GM18499 (cell line): ENCODE results near the gene TNNI2.

ENCODE experiments used
- ATAC-seq: cut with Tn5 transposase; IDR thresholded peaks from one replicate; pipeline ENCODE4 v1.9.1; 2021; ENCODE audit warnings: moderate number of reproducible peaks; ENCODE audit not compliant: insufficient read depth, unreplicated experiment

The TNNI2 gene

GRCh38 chr11:1832211-1832919 is 6.4 kb upstream of the TNNI2 start:
- ATAC-seq, result no peak

DNA sequence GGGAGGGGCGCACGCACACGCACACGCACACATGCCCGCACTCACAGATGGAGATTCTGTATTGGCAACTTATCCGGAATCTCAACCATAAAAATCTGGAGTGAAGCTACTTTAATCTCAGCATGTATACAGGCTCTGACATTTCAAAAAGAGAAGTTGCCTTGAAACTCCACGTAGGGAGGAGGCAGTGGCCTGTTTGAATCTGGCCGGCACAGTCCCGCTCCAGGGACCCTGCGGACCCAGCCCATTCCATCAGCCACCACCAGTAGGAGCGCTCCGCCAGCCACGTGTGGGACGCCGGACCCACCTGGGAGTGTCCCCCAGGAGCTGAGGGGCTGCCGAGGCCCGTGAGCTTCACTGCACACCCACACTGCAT is 5.9 kb upstream of the TNNI2 start:
- no peak for ATAC-seq

- ATAC-seq, result no peak
These were observed 4.6 kb upstream of the TNNI2 start for GRCh38 chr11:1834062-1834610.

- ATAC-seq, result no peak
These were observed 3.8 kb upstream of the TNNI2 start, which contains the start of gene SYT8 for GRCh38 chr11:1834779-1835670. Gene SYT8 (plus strand): TSS chr11:1834990. CDS start chr11:1835106, 116 bp downstream.

GRCh38 chr11:1835671-1836010 is 3.1 kb upstream of the TNNI2 start:
- ATAC-seq, result no peak

GRCh38 chr11:1836011-1836945 is 2.5 kb upstream of the TNNI2 start:
- no peak for ATAC-seq

DNA sequence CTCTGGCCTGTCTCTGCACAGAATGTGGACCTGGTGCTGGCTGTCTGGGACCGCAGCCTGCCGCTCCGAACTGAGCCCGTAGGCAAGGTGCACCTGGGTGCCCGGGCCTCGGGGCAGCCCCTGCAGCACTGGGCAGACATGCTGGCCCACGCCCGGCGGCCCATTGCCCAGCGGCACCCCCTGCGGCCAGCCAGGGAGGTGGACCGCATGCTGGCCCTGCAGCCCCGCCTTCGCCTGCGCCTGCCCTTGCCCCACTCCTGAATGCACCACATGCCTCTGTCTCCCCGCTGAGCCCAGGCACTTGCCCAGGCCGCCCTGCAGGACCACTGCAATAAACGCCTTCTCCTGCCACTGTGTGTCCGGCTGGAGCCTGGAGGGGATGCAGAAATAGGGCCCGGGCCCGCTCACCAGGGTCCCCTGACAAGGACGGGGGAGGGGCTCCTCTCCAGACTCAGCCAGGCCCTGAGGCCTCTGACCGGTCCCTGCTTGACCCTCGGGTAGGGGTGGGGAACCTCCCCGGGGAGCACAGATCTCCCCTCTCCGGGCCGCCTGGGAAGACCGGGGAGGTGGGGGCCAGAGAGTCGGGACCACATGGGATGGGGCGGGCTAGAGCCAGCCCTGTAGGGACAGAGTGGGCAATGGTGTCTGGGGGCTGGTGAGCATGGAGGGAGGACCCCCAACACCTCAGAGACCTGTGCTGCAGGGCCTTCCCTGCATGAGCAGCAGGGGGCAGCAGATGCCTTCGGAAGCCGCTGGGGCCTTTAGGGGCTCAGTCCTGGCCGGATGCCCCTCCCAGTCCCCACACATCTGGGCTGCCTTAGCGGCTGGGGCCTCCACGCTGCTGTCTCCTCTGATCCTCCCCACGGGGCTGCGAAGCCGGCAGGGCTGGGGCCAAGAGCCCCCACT is 1.4 kb upstream of the TNNI2 start:
- no peak for ATAC-seq

DNA sequence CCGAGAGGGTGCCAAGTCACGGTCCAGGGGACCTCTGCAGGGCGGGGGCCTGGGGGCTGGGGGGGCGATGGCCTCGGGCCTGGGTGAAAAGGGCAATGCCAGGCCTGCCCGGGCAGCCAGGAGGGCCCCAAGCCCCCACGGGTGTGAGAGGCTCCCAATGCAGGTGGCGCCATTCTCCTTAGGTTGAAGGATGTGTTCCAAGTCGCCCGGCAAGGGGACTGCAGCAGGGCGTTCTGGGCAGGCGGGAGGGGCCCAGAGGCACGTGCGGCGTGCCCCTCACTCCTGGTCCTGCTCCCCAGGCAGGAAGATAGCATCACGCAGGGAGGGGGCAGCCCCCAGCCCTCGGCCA is 730 bp upstream of the TNNI2 start:
- ATAC-seq, result no peak

DNA sequence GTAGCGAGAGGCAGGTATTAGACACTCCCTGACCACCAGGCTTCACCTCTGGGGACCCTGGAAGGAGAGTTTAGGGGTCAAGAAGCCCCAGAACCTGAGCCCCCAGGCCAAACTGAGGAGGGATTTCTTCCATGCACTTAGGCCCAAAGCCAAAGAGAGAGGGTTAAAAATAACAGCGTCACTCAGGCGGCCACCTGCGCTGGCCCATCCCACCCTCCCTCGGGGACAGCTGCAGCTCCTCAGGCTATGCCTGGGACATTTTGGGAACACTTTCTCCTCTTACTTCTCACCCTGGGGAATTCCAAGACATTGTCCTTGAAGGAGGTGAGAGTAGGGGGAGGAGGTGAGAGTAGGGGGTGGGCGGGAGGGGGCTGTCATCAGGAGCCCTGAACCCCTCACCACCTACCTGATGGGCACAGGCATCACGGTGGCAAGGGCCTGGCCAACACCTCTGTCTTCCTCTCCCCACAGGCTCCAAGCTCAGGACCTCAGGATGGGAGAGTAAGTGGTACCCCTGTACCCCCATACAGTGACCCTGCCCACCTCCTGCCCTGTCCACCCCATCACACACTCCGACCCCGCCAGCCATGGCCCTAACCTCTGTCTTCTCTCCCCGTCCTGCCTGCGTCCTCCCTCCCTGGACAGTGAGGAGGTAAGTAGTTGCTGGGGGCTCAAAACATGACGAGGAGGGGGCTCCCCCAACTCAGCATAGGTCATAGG is 583 bp downstream of the TNNI2 start:
- no peak for ATAC-seq

DNA sequence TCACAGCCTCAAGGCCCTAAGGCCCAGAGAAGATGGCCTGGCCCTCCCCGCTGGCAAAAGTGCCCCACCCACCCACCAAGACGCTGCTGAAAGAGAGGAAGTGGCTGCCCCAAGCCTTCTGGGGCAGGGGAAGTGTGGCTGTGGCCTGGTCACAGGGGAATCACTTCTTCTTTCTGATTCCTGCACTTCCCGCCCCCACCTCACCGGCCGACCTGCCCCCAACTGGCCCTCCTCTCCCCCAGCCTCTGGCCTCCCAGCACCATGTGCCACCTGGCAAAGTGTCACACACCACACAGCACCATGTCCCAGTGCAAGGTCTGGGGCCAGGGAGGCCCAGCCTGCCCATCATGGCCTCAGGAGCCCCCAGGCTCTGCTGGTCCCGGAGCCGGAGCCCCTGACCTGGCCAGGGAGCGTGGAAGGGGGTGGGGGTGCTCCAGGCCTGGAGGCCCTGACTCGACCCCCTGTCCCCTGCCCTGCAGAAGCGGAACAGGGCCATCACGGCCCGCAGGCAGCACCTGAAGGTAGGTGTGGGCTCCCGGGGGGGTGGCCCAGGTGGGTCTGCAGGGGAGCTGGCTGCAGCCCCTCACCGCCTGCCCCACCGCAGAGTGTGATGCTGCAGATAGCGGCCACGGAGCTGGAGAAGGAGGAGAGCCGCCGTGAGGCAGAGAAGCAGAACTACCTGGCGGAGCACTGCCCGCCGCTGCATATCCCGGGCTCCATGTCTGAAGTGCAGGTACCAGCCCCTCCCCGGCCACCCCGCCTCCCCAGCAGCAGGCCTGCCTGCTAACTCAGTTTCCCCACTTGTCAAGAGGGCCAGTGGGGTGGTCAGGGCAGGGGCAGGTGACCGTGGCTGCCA is 1.4 kb downstream of the TNNI2 start:
- no peak for ATAC-seq

DNA sequence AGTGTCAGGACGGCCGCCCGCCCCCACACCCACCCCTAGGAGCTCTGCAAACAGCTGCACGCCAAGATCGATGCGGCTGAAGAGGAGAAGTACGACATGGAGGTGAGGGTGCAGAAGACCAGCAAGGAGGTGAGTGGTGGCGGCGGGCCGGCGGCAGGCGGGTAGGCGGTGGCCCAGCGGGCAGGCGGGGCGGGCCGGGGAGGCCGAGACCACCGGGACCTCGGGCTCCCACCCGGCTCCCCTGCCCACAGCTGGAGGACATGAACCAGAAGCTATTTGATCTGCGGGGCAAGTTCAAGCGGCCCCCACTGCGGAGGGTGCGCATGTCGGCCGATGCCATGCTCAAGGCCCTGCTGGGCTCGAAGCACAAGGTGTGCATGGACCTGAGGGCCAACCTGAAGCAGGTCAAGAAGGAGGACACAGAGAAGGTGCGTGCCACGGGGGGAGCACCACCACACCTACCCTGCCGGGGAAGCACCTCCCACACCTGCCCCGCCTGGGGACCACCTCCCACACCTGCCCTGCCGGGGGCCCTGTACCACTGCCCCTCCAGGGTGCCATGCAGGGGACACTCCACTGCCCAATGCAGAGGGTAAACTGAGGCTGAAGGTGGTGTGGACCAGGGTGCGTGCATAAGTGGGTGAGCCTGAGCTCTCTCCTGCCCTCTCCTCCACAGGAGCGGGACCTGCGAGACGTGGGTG is 2.1 kb downstream of the TNNI2 start:
- ATAC-seq, result no peak

DNA sequence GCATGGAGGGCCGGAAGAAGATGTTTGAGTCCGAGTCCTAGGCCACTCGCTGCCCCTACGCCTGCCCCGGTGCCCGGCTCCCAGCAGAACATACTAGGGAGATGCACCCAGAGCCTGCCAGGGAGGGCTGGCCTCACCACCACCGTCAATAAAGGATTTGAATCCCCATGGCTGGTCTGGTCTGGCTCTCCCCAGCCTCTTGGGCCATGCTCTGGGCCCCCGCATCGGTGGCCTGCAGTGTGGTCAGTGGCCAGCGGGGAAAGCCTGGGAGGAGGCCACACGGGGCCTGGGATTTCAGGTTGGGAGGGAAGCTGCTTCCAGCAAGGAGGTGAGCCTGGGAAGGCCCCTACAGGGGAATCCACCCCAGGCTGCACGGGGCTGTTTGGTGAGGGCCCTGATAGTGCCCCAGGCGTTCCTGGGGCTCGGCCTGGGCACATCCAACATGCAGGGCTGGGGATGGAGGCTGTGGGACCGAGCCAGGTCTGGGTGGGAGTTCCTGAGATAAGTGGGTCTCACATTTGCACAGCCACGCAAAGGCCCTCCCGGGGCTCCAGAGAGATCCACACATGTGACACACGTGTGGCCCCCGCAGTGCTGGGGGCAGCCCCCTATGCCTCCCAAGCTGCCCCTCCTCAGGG is 2.8 kb downstream of the TNNI2 start:
- no peak for ATAC-seq

- ATAC-seq, result no peak
These were observed 3.6 kb downstream of the TNNI2 start for GRCh38 chr11:1842149-1843097.

DNA sequence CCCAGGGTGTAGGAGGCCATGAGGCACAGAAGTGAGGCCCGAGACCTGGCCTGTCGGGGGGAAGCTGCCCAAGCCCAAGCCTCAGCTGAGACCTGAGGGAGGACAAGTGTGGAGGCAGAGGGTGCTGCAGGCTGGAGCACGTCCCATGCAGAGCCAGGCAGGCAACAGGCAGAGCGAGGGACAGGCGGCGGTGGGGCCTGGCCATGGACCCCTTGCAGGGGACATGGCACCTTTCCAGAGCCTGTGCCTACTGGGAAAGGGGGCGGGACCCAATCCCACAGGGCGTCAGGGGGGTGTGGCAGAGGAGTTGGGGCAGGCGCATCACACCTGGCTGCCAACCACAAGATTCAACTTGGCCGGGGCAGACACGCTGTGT is 4.3 kb downstream of the TNNI2 start:
- no peak for ATAC-seq

DNA sequence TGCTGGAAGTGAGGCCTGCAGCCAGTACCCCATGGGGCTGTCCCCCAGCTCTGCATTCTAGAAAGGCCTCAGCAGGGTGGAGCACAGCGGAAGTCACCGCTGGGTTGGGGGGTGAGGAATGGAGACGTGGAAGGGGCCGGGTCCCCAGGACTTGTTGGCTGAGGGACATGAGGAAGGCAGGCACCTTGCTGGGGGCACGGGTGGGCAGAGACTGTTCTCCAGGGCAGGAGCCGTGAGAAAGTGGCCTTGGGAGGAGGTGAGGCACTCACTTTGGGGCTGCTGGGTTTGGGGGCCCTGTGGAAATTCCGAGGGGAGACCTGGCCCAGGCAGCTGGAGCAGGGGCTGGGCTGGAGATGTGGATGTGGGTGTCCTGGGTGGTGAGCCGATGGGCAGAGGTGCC is 5.0 kb downstream of the TNNI2 start:
- no peak for ATAC-seq
